Renal pelvis (tissue), 4 donors: Measurements from ENCODE around the gene TMA7B. TPM values are rescaled to one million over a fixed set of nuclear protein-coding genes. Genes with fewer than 3 reads are reported as not detected.
"Not testable (repeated sequence)": the region's sequence is repeated elsewhere in the genome, so short reads cannot be mapped to it uniquely, and the experiment has no call there.

Experiments
- DNase-seq: peaks from one replicate; pipeline ENCODE4 v3.0.0-alpha.2; 2013
- polyA plus RNA-seq, 3 donors: library from polyadenylated mRNA; unstranded; fragments of 120-200 nt; gene quantifications; one replicate each; pipeline ENCODE4 v1.2.1, GENCODE V29; 2013; ENCODE audit not compliant: insufficient read length in 3 of 3

Gene TMA7B
- polyA plus RNA-seq, 3 donors = 0.13 TPM; not detected in 2

GRCh38 chr22:39932918-39933649 is 27.1 kb upstream of the TMA7B start:
- DNase-seq = no peak

GRCh38 chr22:39933741-39934140 is 26.5 kb upstream of the TMA7B start:
- no peak for DNase-seq

GRCh38 chr22:39935116-39935515 is 25.1 kb upstream of the TMA7B start:
- DNase-seq = no peak

- DNase-seq = no peak
Observed at GRCh38 chr22:39935612-39936011, 24.6 kb upstream of the TMA7B start.

GRCh38 chr22:39936523-39937145 is 23.6 kb upstream of the TMA7B start:
- no peak for DNase-seq

GRCh38 chr22:39937906-39938305 is 22.3 kb upstream of the TMA7B start:
- no peak for DNase-seq

- no peak for DNase-seq
Observed at GRCh38 chr22:39938509-39939111, 21.6 kb upstream of the TMA7B start.

- no peak for DNase-seq
Observed at GRCh38 chr22:39939830-39940229, 20.4 kb upstream of the TMA7B start.

GRCh38 chr22:39940757-39941305 is 19.4 kb upstream of the TMA7B start:
- no peak for DNase-seq

GRCh38 chr22:39941601-39942000 is 18.6 kb upstream of the TMA7B start:
- no peak for DNase-seq

GRCh38 chr22:39942439-39943230 is 17.6 kb upstream of the TMA7B start:
- DNase-seq = no peak

- no peak for DNase-seq
Observed at GRCh38 chr22:39943337-39943736, 16.9 kb upstream of the TMA7B start.

- no peak for DNase-seq
Observed at GRCh38 chr22:39943953-39944872, 16.0 kb upstream of the TMA7B start.

GRCh38 chr22:39946126-39946502 is 14.1 kb upstream of the TMA7B start:
- DNase-seq = no peak

GRCh38 chr22:39946503-39947219 is 13.5 kb upstream of the TMA7B start:
- no peak for DNase-seq

GRCh38 chr22:39947220-39948216 is 12.7 kb upstream of the TMA7B start:
- no peak for DNase-seq

- no peak for DNase-seq
Observed at GRCh38 chr22:39949964-39950737, 10.0 kb upstream of the TMA7B start.

- not testable (repeated sequence) for DNase-seq
Observed at GRCh38 chr22:39951603-39952293, 8.4 kb upstream of the TMA7B start.
